GM19099 (cell line): ENCODE results near the gene HEXB.

ENCODE experiments used
- POLR2A ChIP-seq: IDR thresholded peaks from 3 replicates; pipeline ENCODE4 v1.6.1; 2011; ENCODE audit warnings: low read depth; ENCODE audit not compliant: insufficient read length; ENCODE audit errors: extremely low read depth

The HEXB gene

GRCh38 chr5:74684900-74685851 is at the start of gene HEXB:
Gene HEXB (plus strand): TSS chr5:74685233. CDS start chr5:74685261, 28 bp downstream.
- TF ChIP-seq POLR2A: peak; percentile 87

GRCh38 chr5:74636149-74636548 is 48.9 kb upstream of the HEXB start:
- TF ChIP-seq POLR2A: no peak

GRCh38 chr5:74636552-74636951 is 48.5 kb upstream of the HEXB start:
- no peak for TF ChIP-seq POLR2A

- TF ChIP-seq POLR2A: no peak
Observed at GRCh38 chr5:74638544-74638969, 46.5 kb upstream of the HEXB start.

- TF ChIP-seq POLR2A: peak; percentile 53
Observed at GRCh38 chr5:74638970-74639806, 45.8 kb upstream of the HEXB start.

GRCh38 chr5:74639807-74640449 is 45.1 kb upstream of the HEXB start:
- no peak for TF ChIP-seq POLR2A

- peak; percentile 99 for TF ChIP-seq POLR2A
Observed at GRCh38 chr5:74640450-74640953, 44.5 kb upstream of the HEXB start, which contains the start of gene ENC1. Gene ENC1 (minus strand): TSS chr5:74640728. CDS start chr5:74636485, 4,243 bp downstream.

- TF ChIP-seq POLR2A: peak; percentile 18
Observed at GRCh38 chr5:74640954-74641734, 43.9 kb upstream of the HEXB start.

- TF ChIP-seq POLR2A: no peak
Observed at GRCh38 chr5:74641735-74642542, 43.1 kb upstream of the HEXB start.

- TF ChIP-seq POLR2A: no peak
Observed at GRCh38 chr5:74642543-74642863, 42.5 kb upstream of the HEXB start.

GRCh38 chr5:74643111-74643562 is 41.9 kb upstream of the HEXB start:
- TF ChIP-seq POLR2A: no peak

- no peak for TF ChIP-seq POLR2A
Observed at GRCh38 chr5:74647096-74647495, 37.9 kb upstream of the HEXB start.

- TF ChIP-seq POLR2A: no peak
Observed at GRCh38 chr5:74648835-74649293, 36.2 kb upstream of the HEXB start.
